SK-N-MC (cell line): ENCODE data around the gene FMNL3.

ENCODE experiments used
- DNase-seq: peaks from one replicate; pipeline ENCODE4 v3.0.0-alpha.2; 2011; ENCODE audit warnings: low read depth, low spot score
- H3K27ac ChIP-seq: fragments of 200-600 bp; sonication (generic); 2 replicates; pipeline ENCODE4 v1.5.1; 2016; ENCODE audit warnings: mixed run types
- H3K36me3 ChIP-seq: fragments of 200-600 bp; sonication (generic); 2 replicates; pipeline ENCODE4 v1.6.1; 2017; ENCODE audit warnings: antibody characterized with exemption, low read length, mixed read lengths; ENCODE audit not compliant: insufficient read depth
- H3K4me3 ChIP-seq: fragments of 200-600 bp; sonication (generic); 2 replicates; pipeline ENCODE4 v1.5.1; 2016
- H3K9ac ChIP-seq: fragments of 200-600 bp; sonication (generic); 2 replicates; pipeline ENCODE4 v1.8.0; 2017; ENCODE audit warnings: mixed run types, mixed read lengths; ENCODE audit not compliant: insufficient read length
- H3K9me3 ChIP-seq: fragments of 200-600 bp; sonication (generic); 2 replicates; pipeline ENCODE4 v1.6.1; 2017; ENCODE audit warnings: low read depth, mild to moderate bottlenecking, antibody characterized with exemption, low read length, moderate library complexity, mixed read lengths
- EZH2 ChIP-seq: fragments of 200-600 bp; sonication (generic); IDR thresholded peaks from one replicate; pipeline ENCODE4 v1.6.1; 2017; ENCODE audit warnings: antibody characterized with exemption
- FOXP2 ChIP-seq: optimal IDR thresholded peaks from 2 replicates; pipeline ENCODE3; 2011; ENCODE audit warnings: mild to moderate bottlenecking, moderate library complexity; ENCODE audit not compliant: insufficient read depth; ENCODE audit errors: extremely low read length, control extremely low read depth
- POLR2AphosphoS5 ChIP-seq: IDR thresholded peaks from 2 replicates; pipeline ENCODE4 v1.6.1; 2012; ENCODE audit warnings: mild to moderate bottlenecking, low read depth, low read length, borderline replicate concordance

The FMNL3 gene

GRCh38 chr12:49687941-49688340 is 19.3 kb downstream of the FMNL3 start:
- Histone ChIP-seq H3K36me3 (no peaks in the 10 kb centered on the region), H3K27ac (no peak overlapping the region)
- no peak for DNase-seq

GRCh38 chr12:49684310-49684854 is 22.8 kb downstream of the FMNL3 start:
- Histone ChIP-seq H3K36me3 (no peaks in the 10 kb centered on the region), H3K9ac (no peak overlapping the region), H3K27ac (no peak overlapping the region), H3K4me3 (no peak overlapping the region), H3K9me3 (no peaks in the 10 kb centered on the region)
- TF ChIP-seq FOXP2 (no peak), EZH2 (no peak), POLR2AphosphoS5 (no peak)
- no peak for DNase-seq

More at GRCh38 chr12:49687941-49688340, 19.3 kb downstream of the FMNL3 start:
- TF ChIP-seq EZH2 (no peak), FOXP2 (no peak), POLR2AphosphoS5 (no peak)
- no peak overlapping the region for H3K4me3 ChIP-seq
- no peaks in the 10 kb centered on the region for H3K9me3 ChIP-seq
- H3K9ac ChIP-seq = no peak overlapping the region

GRCh38 chr12:49683599-49684309 is 23.5 kb downstream of the FMNL3 start:
- Histone ChIP-seq H3K36me3 (no peaks in the 10 kb centered on the region), H3K27ac (no peak overlapping the region), H3K9me3 (no peaks in the 10 kb centered on the region), H3K4me3 (no peak overlapping the region), H3K9ac (no peak overlapping the region)
- TF ChIP-seq FOXP2 = no peak
- no peak for DNase-seq

GRCh38 chr12:49680075-49680474 is 27.1 kb downstream of the FMNL3 start:
- no peak for DNase-seq
- Histone ChIP-seq H3K9me3 (no peaks in the 10 kb centered on the region), H3K36me3 (no peaks in the 10 kb centered on the region), H3K4me3 (no peak overlapping the region), H3K9ac (no peak overlapping the region), H3K27ac (no peak overlapping the region)
- no peak for TF ChIP-seq POLR2AphosphoS5
- no peak for TF ChIP-seq FOXP2

GRCh38 chr12:49678711-49679110 is 28.5 kb downstream of the FMNL3 start:
- TF ChIP-seq FOXP2 = no peak
- TF ChIP-seq POLR2AphosphoS5 = no peak
- no peak for TF ChIP-seq EZH2

GRCh38 chr12:49675137-49675536 is 32.1 kb downstream of the FMNL3 start:
- Histone ChIP-seq H3K9me3 (no peaks in the 10 kb centered on the region), H3K9ac (no peak overlapping the region), H3K4me3 (no peak overlapping the region), H3K36me3 (no peaks in the 10 kb centered on the region), H3K27ac (no peak overlapping the region)
- no peak for DNase-seq
- TF ChIP-seq POLR2AphosphoS5 (no peak), FOXP2 (no peak), EZH2 (no peak)

More at GRCh38 chr12:49678711-49679110, 28.5 kb downstream of the FMNL3 start:
- H3K27ac ChIP-seq = no peak overlapping the region
- H3K9me3 ChIP-seq = no peaks in the 10 kb centered on the region
- no peaks in the 10 kb centered on the region for H3K36me3 ChIP-seq
- no peak overlapping the region for H3K4me3 ChIP-seq
- no peak for DNase-seq
- no peak overlapping the region for H3K9ac ChIP-seq

- Histone ChIP-seq H3K27ac (no peak overlapping the region), H3K9ac (no peak overlapping the region), H3K36me3 (no peaks in the 10 kb centered on the region), H3K9me3 (no peaks in the 10 kb centered on the region), H3K4me3 (no peak overlapping the region)
- TF ChIP-seq FOXP2 (no peak), EZH2 (no peak), POLR2AphosphoS5 (no peak)
- DNase-seq = no peak
Observed at GRCh38 chr12:49674318-49674981, 32.8 kb downstream of the FMNL3 start.

- H3K9me3 ChIP-seq = no peaks in the 10 kb centered on the region
- no peak for DNase-seq
- H3K27ac ChIP-seq = no peak overlapping the region
- H3K36me3 ChIP-seq = no peaks in the 10 kb centered on the region
- no peak overlapping the region for H3K4me3 ChIP-seq
- TF ChIP-seq POLR2AphosphoS5 = no peak
- no peak for TF ChIP-seq FOXP2
- TF ChIP-seq EZH2 = no peak
- H3K9ac ChIP-seq = no peak overlapping the region
Observed at GRCh38 chr12:49673446-49674317, 33.5 kb downstream of the FMNL3 start.
